Left lung (tissue), 10 donors: ENCODE measurements around the gene SNX3. TPM values are rescaled to one million over a fixed set of nuclear protein-coding genes. Genes with fewer than 3 reads are reported as not detected.

Experiments
- ATAC-seq: fragments of 200-7000 bp; cut with Tn5 transposase; one replicate; pipeline ENCODE4 v1.9.1; 2020; ENCODE audit warnings: moderate library complexity
- DNase-seq, 4 donors: peaks; one replicate each; pipeline ENCODE4 v3.0.0-alpha.2; 2013 to 2020
- H3K27ac ChIP-seq, 2 donors: fragments of 200-600 bp; sonication (generic) in 1 of 2; one replicate each; pipeline versions ENCODE4 v1.5.0 to v1.8.0; 2020 to 2021
- H3K27me3 ChIP-seq, 2 donors: fragments of 200-600 bp; sonication (generic) in 1 of 2; one replicate each; pipeline versions ENCODE4 v1.5.0 to v1.8.0; 2020 to 2021
- H3K36me3 ChIP-seq, 2 donors: fragments of 200-600 bp; sonication (generic) in 1 of 2; one replicate each; pipeline versions ENCODE4 v1.5.0 to v1.8.0; 2020 to 2021
- H3K4me1 ChIP-seq, 2 donors: fragments of 200-600 bp; one replicate each; pipeline ENCODE4 v1.8.0; 2021
- H3K4me3 ChIP-seq, 2 donors: fragments of 200-600 bp; sonication (generic) in 1 of 2; one replicate each; pipeline versions ENCODE4 v1.5.0 to v1.8.0; 2020 to 2021; ENCODE audit warnings: mild to moderate bottlenecking in 1 of 2
- H3K9me3 ChIP-seq, 2 donors: fragments of 200-600 bp; sonication (generic) in 1 of 2; one replicate each; pipeline versions ENCODE4 v1.5.0 to v1.8.0; 2020 to 2021
- intact Hi-C, 2 donors: fragments of 100-400 bp; cut with DNase I; formaldehyde crosslinking; loops; one replicate each; pipeline versions ENCODE4 v1.11.2 to v1.14.2; 2022
- polyA plus RNA-seq, 6 donors: library from polyadenylated mRNA; unstranded; fragments of 120-200 nt; gene quantifications; one replicate each; pipeline ENCODE4 v1.2.1, GENCODE V29; 2013; ENCODE audit not compliant: insufficient read length in 6 of 6
- total RNA-seq, 2 donors: library from RNA; stranded (reverse); fragmentation: NEBNext Ultra II Directional; extraction: Animal tissue kit (Norgen Biotek cat#: 25700); gene quantifications; one replicate each; pipeline ENCODE4 v1.2.1, GENCODE V29; 2021
- TF ChIP-seq, protein P1 (sequence below), 2 donors: fragments of 200-600 bp; sonication (generic) in 1 of 2; IDR thresholded peaks; one replicate each; pipeline versions ENCODE4 v1.5.0 to v1.8.0; 2021; ENCODE audit warnings: antibody characterized with exemption in 2 of 2
- donor health status: DM: no; HTN: yes; CAD: no.
- donor health status: DM: no; HTN: no; CAD: no.

SNX3 gene
- total and polyA plus RNA-seq, 8 donors: 196 to 284 (median 232) TPM

GRCh38 chr6:108166664-108167448 is 94.0 kb downstream of the SNX3 start:
- intact Hi-C loops: no loop called here
- DNase-seq: peak in 1 of 4 donors; percentile 73
- Histone ChIP-seq H3K9me3 (no peaks in the 10 kb centered on the region), H3K4me1 (peaks cover 16 to 55% of the 10 kb centered on the region in 2 donors), H3K27me3 (peaks cover 100% of the 10 kb centered on the region in 2 donors), H3K4me3 (no peak overlapping the region), H3K27ac (no peak overlapping the region), H3K36me3 (no peaks in the 10 kb centered on the region)
- ATAC-seq: no peak
- TF ChIP-seq, protein P1, sequence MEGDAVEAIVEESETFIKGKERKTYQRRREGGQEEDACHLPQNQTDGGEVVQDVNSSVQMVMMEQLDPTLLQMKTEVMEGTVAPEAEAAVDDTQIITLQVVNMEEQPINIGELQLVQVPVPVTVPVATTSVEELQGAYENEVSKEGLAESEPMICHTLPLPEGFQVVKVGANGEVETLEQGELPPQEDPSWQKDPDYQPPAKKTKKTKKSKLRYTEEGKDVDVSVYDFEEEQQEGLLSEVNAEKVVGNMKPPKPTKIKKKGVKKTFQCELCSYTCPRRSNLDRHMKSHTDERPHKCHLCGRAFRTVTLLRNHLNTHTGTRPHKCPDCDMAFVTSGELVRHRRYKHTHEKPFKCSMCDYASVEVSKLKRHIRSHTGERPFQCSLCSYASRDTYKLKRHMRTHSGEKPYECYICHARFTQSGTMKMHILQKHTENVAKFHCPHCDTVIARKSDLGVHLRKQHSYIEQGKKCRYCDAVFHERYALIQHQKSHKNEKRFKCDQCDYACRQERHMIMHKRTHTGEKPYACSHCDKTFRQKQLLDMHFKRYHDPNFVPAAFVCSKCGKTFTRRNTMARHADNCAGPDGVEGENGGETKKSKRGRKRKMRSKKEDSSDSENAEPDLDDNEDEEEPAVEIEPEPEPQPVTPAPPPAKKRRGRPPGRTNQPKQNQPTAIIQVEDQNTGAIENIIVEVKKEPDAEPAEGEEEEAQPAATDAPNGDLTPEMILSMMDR (IDR thresholded peaks at IDR 0.05): no peak

DNA sequence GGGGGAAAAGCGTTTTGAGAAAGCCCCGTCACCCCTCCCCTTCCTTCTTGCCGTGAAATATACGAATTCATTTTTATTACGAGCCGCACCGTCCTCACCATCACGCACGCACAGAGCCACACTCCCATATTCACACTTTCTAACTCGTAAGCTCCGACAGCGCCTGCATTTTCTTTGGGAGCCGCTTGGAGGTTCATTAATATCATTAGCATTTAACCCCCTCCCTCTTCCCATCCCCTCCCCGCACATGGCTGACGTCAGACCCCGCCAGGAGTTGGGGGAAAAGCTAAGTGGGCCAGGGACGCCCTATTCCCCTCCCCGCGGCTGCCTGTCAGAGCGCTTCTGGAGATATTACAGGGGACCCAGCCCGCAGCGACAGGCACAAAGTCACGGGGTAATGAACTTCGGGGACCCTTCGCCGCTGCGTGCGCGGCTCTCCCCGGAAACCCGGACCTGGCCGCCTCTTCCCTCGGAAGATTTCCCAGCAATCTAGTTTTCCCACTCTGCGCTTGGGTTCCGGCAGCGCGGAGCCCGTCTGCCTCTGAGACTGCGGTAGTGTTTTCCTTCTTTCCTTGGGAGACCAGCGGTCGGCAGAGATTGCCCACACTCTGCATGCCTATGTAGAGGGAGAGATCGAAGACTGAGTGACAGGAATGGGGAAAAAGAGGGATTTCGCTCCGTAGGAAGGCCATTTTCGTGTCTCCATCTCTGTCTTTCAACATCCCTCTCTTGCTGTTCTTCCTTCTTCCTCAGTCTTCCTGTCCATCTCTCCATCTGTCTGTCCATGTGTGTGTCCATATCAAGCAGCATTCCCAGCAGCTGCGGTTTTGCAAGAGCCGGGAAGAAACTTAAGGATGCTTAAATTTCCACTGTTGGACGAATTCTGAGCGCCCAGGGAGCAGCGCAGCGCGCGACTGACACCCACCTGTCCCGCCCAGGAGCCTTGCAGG is 94.9 kb downstream of the SNX3 start, which contains the start of gene NR2E1:
Gene NR2E1 (plus strand): TSS at position 309 of the 950 bp plus-strand sequence. CDS start 744 bp downstream, outside the sequence.
- H3K4me3 ChIP-seq: no peak within 1 kb of the TSS
- DNase-seq: no peak
- H3K9me3 ChIP-seq: no peaks in the 10 kb centered on the region
- intact Hi-C loops: no loop called here
- no peak for ATAC-seq
- H3K4me1 ChIP-seq: peaks cover 16 to 55% of the 10 kb centered on the region in 2 donors
- peaks cover 100% of the 10 kb centered on the region in 2 donors for H3K27me3 ChIP-seq
- H3K36me3 ChIP-seq: no peaks in the 10 kb centered on the region
- TF ChIP-seq, protein P1 (IDR thresholded peaks at IDR 0.05): no peak
- no peak within 1 kb of the TSS for H3K27ac ChIP-seq

GRCh38 chr6:108164815-108165706 is 95.8 kb downstream of the SNX3 start:
- Histone ChIP-seq H3K4me1 (peaks cover 16 to 55% of the 10 kb centered on the region in 2 donors), H3K9me3 (no peaks in the 10 kb centered on the region), H3K27me3 (peaks cover 100% of the 10 kb centered on the region in 2 donors), H3K36me3 (no peaks in the 10 kb centered on the region), H3K27ac (no peak overlapping the region), H3K4me3 (no peak overlapping the region)
- intact Hi-C loops: no loop called here
- DNase-seq (peak in 1 of 4 donors; percentile 70), ATAC-seq (no peak)
- TF ChIP-seq, protein P1 (IDR thresholded peaks at IDR 0.05): no peak

- no peak for ATAC-seq
Observed at GRCh38 chr6:108164543-108164814, 96.4 kb downstream of the SNX3 start.

More at GRCh38 chr6:108164543-108164814, 96.4 kb downstream of the SNX3 start:
- intact Hi-C loops: no loop called here
- H3K4me1 ChIP-seq: peaks cover 16 to 52% of the 10 kb centered on the region in 2 donors
- DNase-seq: no peak
- TF ChIP-seq, protein P1 (IDR thresholded peaks at IDR 0.05): no peak
- no peak overlapping the region for H3K27ac ChIP-seq
- H3K9me3 ChIP-seq: no peaks in the 10 kb centered on the region
- peaks cover 100% of the 10 kb centered on the region in 2 donors for H3K27me3 ChIP-seq
- H3K4me3 ChIP-seq: no peak overlapping the region
- H3K36me3 ChIP-seq: no peaks in the 10 kb centered on the region
